RWPE2 (cell line): ENCODE results near the gene NEBL.

Experiments
- ATAC-seq: fragments of 200-7000 bp; cut with Tn5 transposase; 3 replicates; pipeline ENCODE4 v1.9.1; 2021; ENCODE audit warnings: low read depth
- DNase-seq: peaks from one replicate; pipeline ENCODE4 v3.0.0-alpha.2; 2020; ENCODE audit warnings: low spot score
- H3K27ac ChIP-seq: fragments of 450-650 bp; 2 replicates; pipeline ENCODE4 v1.5.1; 2017; ENCODE audit warnings: mild to moderate bottlenecking; ENCODE audit not compliant: poor library complexity, severe bottlenecking
- H3K27me3 ChIP-seq: fragments of 250-450 bp; sonication (Bioruptor Pico); 2 replicates; pipeline ENCODE4 v1.5.1; 2021; ENCODE audit warnings: mild to moderate bottlenecking, moderate library complexity; ENCODE audit not compliant: insufficient read depth, poor library complexity, severe bottlenecking
- H3K36me3 ChIP-seq: fragments of 250-450 bp; sonication (Bioruptor Pico); 2 replicates; pipeline ENCODE4 v1.5.1; 2020; ENCODE audit warnings: low read depth, mild to moderate bottlenecking, moderate library complexity
- H3K4me1 ChIP-seq: fragments of 250-450 bp; sonication (Bioruptor Pico); 2 replicates; pipeline ENCODE4 v1.5.1; 2021; ENCODE audit warnings: mild to moderate bottlenecking, moderate library complexity; ENCODE audit not compliant: insufficient read depth, poor library complexity, severe bottlenecking
- H3K4me3 ChIP-seq: fragments of 250-450 bp; sonication (Bioruptor Pico); 2 replicates; pipeline ENCODE4 v1.5.1; 2021; ENCODE audit warnings: mild to moderate bottlenecking, moderate library complexity; ENCODE audit not compliant: severe bottlenecking
- H3K9me3 ChIP-seq: fragments of 250-450 bp; sonication (Bioruptor Pico); 2 replicates; pipeline ENCODE4 v1.5.1; 2021; ENCODE audit warnings: mild to moderate bottlenecking, moderate library complexity; ENCODE audit not compliant: severe bottlenecking
- TF ChIP-seq, protein P1 (sequence below): fragments of 450-650 bp; IDR thresholded peaks from one replicate; pipeline ENCODE4 v1.5.1; 2017; ENCODE audit warnings: mild to moderate bottlenecking, moderate library complexity; ENCODE audit not compliant: poor library complexity, severe bottlenecking

Gene NEBL

DNA sequence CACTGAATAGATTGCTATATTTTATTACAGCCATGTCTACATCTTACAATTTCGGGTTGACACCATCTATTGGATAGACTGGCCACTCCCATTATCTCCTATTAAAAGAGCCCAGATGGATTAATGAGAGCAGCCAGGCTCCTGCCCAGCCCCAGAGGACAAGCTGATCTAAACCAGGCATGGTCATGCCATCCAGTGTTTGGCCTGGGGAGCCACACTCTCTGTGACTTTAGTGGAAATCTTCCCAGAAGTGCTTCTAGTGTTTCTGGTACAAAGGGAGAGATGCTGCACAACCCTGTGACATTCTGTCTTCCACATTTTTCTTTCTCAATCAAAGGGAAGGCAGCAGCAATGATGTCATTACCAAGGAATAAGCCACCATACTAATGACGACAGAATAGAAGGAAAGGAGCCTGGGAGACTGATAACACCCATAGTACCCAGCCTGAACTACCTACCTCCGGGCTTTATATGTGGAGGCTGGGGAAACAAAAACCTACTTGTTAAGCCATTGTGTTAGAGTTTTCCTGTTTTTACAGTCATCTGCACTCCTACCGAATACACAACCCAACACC, 5.0 kb downstream of the NEBL start:
- peaks cover 3% of the 10 kb centered on the region for H3K4me1 ChIP-seq
- no peak overlapping the region for H3K4me3 ChIP-seq
- ATAC-seq (no peak), DNase-seq (no peak)
- TF ChIP-seq, protein P1, sequence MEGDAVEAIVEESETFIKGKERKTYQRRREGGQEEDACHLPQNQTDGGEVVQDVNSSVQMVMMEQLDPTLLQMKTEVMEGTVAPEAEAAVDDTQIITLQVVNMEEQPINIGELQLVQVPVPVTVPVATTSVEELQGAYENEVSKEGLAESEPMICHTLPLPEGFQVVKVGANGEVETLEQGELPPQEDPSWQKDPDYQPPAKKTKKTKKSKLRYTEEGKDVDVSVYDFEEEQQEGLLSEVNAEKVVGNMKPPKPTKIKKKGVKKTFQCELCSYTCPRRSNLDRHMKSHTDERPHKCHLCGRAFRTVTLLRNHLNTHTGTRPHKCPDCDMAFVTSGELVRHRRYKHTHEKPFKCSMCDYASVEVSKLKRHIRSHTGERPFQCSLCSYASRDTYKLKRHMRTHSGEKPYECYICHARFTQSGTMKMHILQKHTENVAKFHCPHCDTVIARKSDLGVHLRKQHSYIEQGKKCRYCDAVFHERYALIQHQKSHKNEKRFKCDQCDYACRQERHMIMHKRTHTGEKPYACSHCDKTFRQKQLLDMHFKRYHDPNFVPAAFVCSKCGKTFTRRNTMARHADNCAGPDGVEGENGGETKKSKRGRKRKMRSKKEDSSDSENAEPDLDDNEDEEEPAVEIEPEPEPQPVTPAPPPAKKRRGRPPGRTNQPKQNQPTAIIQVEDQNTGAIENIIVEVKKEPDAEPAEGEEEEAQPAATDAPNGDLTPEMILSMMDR, result no peak
- H3K27ac ChIP-seq, result no peak overlapping the region
- H3K27me3 ChIP-seq, result no peaks in the 10 kb centered on the region
- no peaks in the 10 kb centered on the region for H3K9me3 ChIP-seq
- no peaks in the 10 kb centered on the region for H3K36me3 ChIP-seq

DNA sequence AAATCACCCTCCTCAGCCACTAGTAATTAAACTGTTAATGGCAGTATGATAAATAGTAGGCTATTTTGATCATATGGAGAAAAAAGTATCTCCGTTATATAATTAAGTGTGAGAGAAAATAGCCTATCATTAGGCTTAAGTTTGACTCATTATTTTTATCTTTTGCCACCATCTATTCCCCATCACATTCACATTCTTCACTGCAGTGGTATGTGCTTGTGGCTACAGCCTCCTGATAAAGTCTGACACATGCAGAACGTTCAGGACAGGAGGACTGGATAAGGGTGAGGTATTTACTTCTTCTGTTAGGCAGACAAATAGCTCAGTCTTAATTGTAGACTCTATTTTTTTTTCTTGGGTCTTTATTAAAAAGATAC, 5.8 kb downstream of the NEBL start:
- TF ChIP-seq, protein P1, result no peak
- peaks cover 3% of the 10 kb centered on the region for H3K4me1 ChIP-seq
- H3K27ac ChIP-seq, result no peak overlapping the region
- H3K27me3 ChIP-seq, result no peaks in the 10 kb centered on the region
- no peaks in the 10 kb centered on the region for H3K9me3 ChIP-seq
- DNase-seq, result no peak
- ATAC-seq, result peak; percentile 73; the same call in 2 of the 3 replicates
- H3K4me3 ChIP-seq, result no peak overlapping the region
- H3K36me3 ChIP-seq, result no peaks in the 10 kb centered on the region

DNA sequence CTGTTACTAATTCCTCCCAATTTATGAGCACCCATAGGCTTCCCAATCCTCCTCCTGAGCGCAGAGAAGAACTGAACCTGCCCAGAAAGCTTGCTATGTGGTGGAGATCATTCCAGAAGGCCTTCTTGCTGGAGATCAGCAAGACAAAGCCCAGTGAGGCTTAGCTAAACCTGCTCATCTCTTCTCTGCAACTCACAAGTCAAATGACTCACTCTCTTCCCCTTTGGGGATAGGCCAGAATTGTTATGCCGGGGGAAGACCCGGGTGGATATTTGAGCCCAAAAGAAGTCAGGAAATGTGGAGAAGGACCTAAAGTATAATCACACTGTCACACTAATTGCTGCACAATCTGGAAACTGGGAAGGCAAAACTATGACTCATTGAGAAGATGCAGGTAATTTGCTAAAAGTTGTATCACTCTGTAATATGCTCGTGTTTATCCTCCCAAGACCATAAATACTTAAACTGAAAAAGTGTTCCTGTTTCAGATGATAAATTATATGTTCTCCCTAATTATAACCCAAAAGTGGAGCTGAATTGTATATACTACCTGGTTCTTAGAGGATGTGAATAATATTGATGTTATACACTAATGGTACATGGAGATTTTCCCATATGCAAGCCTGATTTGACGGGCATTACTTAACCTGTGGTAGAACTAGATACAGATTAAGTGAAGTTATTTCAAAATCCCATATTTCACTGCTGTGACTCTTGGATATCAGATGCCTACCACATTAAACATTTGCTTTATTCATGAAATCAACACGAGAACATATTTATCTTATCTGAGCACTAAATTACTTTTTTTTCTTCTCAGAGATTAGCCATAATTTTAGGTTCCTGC, 6.4 kb downstream of the NEBL start:
- ATAC-seq (peak; percentile 49; the same call in 1 of the 3 replicates), DNase-seq (no peak)
- Histone ChIP-seq H3K27ac (no peak overlapping the region), H3K27me3 (no peaks in the 10 kb centered on the region), H3K9me3 (no peaks in the 10 kb centered on the region), H3K4me3 (no peak overlapping the region), H3K4me1 (peaks cover 3% of the 10 kb centered on the region), H3K36me3 (no peaks in the 10 kb centered on the region)
- TF ChIP-seq, protein P1, result no peak

DNA sequence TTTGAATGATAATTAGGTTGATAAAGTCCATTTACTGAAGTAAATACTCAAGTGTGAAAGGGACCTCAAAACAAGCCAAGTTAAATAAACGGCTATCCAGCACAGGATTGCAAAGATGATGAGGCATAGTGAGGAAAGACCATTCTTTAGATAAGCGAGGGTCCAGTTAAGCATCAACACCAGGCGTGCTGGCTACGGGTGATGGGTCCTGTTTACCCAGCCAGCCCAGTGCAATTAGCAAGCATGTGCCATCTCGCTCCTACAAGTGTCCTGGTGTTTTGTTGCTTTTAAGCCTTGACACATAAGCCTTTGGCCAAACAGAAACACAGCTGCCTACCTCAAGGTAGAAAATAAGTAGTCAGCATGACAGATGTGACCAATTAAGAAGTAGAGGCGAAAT, 7.1 kb downstream of the NEBL start:
- no peak for DNase-seq
- no peaks in the 10 kb centered on the region for H3K36me3 ChIP-seq
- H3K27me3 ChIP-seq, result no peaks in the 10 kb centered on the region
- no peak overlapping the region for H3K4me3 ChIP-seq
- ATAC-seq, result no peak
- peaks cover 7% of the 10 kb centered on the region for H3K4me1 ChIP-seq
- H3K9me3 ChIP-seq, result no peaks in the 10 kb centered on the region
- TF ChIP-seq, protein P1, result no peak
- no peak overlapping the region for H3K27ac ChIP-seq
